ENCODE results near the gene SOWAHC.

The SOWAHC gene

DNA sequence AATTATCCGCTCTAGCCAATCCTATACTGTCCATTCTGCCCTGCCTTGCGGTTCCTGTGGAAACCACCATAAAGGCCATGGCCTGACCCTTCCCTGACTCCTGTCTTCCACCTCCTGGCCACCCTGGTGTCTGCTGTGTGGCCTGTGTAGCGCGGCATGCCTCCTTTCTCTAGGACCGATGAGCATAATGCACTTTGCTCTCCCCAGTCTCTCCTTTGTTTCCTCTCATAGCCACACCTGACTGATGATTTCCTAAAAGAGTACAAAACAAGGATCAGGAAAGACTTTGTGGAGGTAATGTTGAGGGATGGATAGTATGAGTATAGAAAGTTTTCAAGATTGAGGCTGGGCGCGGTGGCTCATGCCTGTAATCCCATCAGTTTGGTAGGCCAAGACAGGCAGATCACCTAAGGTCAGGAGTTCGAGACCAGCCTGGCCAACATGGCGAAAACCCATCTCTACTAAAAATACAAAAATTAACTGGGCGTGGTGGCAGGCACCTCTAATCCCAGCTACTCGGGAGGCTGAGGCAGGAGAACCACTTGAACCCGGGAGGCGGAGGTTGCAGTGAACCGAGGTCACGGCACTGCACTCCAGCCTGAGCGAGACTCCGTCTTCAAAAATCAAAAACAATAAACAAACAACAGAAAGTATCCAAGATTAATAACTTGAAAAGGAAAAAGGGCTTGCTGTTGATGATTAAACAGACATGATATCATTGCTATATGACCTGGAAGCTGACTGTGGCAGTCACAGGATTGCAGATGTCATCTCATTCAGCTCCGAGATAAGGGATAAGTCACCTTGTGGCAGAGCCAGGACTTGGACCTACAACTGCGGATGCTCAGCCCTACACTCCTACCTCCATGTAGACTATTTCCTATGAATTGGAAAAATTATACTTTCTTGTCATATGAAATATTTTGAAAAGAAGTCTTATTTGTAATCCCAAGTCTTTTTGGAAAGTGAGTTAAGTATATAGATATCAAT, 16.6 kb downstream of the SOWAHC start:
- Histone ChIP-seq H3K9me2 (replicated peaks; ENCODE audit: insufficient read depth, low read length) (no peaks in the 10 kb centered on the region), H3K36me3 (ENCODE audit: low read length) (no peaks in the 10 kb centered on the region), H3K4me2 (ENCODE audit: low read depth, low read length, poor library complexity, severe bottlenecking) (no peak overlapping the region), H3K27ac (ENCODE audit: low read depth, low read length) (no peak overlapping the region), H3K79me2 (ENCODE audit: insufficient read depth, low read length) (no peaks in the 10 kb centered on the region), H2AFZ (ENCODE audit: low read depth, low read length, severe bottlenecking) (no peak overlapping the region), H3K9me3 (ENCODE audit: insufficient read depth, low read length) (no peaks in the 10 kb centered on the region), H3K27me3 (ENCODE audit: low read length) (no peaks in the 10 kb centered on the region), H3F3A (ENCODE audit: insufficient read depth) (no peaks in the 10 kb centered on the region), H4K20me1 (ENCODE audit: low read depth, low read length) (no peaks in the 10 kb centered on the region), H3K4me3 (ENCODE audit: insufficient read depth, low read length, poor library complexity, severe bottlenecking) (no peak overlapping the region), H3K9ac (ENCODE audit: low read length) (no peak overlapping the region)
- TF ChIP-seq, protein P1, sequence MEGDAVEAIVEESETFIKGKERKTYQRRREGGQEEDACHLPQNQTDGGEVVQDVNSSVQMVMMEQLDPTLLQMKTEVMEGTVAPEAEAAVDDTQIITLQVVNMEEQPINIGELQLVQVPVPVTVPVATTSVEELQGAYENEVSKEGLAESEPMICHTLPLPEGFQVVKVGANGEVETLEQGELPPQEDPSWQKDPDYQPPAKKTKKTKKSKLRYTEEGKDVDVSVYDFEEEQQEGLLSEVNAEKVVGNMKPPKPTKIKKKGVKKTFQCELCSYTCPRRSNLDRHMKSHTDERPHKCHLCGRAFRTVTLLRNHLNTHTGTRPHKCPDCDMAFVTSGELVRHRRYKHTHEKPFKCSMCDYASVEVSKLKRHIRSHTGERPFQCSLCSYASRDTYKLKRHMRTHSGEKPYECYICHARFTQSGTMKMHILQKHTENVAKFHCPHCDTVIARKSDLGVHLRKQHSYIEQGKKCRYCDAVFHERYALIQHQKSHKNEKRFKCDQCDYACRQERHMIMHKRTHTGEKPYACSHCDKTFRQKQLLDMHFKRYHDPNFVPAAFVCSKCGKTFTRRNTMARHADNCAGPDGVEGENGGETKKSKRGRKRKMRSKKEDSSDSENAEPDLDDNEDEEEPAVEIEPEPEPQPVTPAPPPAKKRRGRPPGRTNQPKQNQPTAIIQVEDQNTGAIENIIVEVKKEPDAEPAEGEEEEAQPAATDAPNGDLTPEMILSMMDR (IDR thresholded peaks at IDR 0.05; ENCODE audit: insufficient read depth, low read length, poor library complexity, severe bottlenecking), result no peak
- no peak for TF ChIP-seq EZH2phosphoT487 (conservative IDR thresholded peaks at IDR 0.05; ENCODE audit: low read length)

DNA sequence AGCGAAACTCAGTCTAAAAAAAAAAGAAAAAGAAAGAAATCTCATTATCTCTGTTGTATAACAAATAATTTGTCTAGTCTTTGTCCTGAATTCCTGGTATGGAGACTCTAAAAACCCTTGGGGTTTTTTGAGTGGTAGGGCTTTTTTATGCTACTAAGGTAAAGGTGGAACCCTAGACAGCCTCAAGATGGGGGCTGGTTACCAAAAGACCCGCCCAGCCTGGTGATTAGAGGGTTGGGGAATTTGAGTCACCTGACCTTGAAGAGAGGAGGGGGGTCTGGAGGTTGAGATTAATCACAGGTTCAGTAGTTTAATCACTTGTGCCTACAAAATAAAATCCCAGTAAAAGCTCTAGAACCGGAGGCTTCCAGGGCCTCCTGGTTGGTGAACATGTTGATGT, 17.6 kb downstream of the SOWAHC start:
- Histone ChIP-seq H3K36me3 (ENCODE audit: low read length) (no peaks in the 10 kb centered on the region), H3K9me2 (replicated peaks; ENCODE audit: insufficient read depth, low read length) (no peaks in the 10 kb centered on the region), H2AFZ (ENCODE audit: low read depth, low read length, severe bottlenecking) (no peak overlapping the region), H3K9me3 (ENCODE audit: insufficient read depth, low read length) (no peaks in the 10 kb centered on the region), H3F3A (ENCODE audit: insufficient read depth) (no peaks in the 10 kb centered on the region), H3K27ac (ENCODE audit: low read depth, low read length) (no peak overlapping the region), H4K20me1 (ENCODE audit: low read depth, low read length) (no peaks in the 10 kb centered on the region), H3K79me2 (ENCODE audit: insufficient read depth, low read length) (no peaks in the 10 kb centered on the region), H3K27me3 (ENCODE audit: low read length) (no peaks in the 10 kb centered on the region), H3K4me3 (ENCODE audit: insufficient read depth, low read length, poor library complexity, severe bottlenecking) (no peak overlapping the region), H3K4me2 (ENCODE audit: low read depth, low read length, poor library complexity, severe bottlenecking) (no peak overlapping the region), H3K9ac (ENCODE audit: low read length) (no peak overlapping the region)
- TF ChIP-seq EZH2phosphoT487 (conservative IDR thresholded peaks at IDR 0.05; ENCODE audit: low read length), result no peak
- TF ChIP-seq, protein P1 (IDR thresholded peaks at IDR 0.05; ENCODE audit: insufficient read depth, low read length, poor library complexity, severe bottlenecking), result no peak

DNA sequence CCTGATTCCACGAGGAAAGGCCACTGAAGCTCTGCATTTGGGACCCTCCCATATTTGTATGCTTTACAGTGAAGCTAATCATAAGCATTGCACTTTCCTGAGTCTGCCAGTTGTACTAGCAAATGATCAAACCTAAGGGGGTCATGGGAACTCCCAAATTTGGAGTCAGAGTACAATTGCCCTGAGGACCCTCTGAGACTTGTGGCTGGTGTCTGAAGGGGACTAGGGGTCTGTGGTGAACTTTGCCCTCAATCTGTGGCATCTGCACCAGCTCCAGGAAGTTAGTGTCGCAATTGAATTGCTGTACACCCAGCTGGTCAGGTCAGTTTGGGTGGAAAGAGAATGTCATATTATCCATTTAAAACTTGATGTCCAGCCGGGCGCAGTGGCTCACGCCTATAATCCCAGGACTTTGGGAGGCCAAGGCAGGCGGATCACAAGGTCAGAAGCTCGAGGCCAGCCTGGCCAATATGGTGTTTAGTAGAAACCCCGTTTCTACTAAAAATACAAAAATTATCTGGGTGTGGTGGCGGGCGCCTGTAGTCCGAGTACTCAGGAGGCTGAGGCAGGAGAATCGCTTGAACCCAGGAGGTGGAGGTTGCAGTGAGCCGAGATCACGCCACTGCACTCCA, 18.1 kb downstream of the SOWAHC start:
- H3K9me2 ChIP-seq (replicated peaks; ENCODE audit: insufficient read depth, low read length), result no peaks in the 10 kb centered on the region
- H2AFZ ChIP-seq (ENCODE audit: low read depth, low read length, severe bottlenecking), result no peak overlapping the region
- H3K27ac ChIP-seq (ENCODE audit: low read depth, low read length), result no peak overlapping the region
- no peaks in the 10 kb centered on the region for H3K9me3 ChIP-seq (ENCODE audit: insufficient read depth, low read length)
- H4K20me1 ChIP-seq (ENCODE audit: low read depth, low read length), result no peaks in the 10 kb centered on the region
- H3K4me3 ChIP-seq (ENCODE audit: insufficient read depth, low read length, poor library complexity, severe bottlenecking), result no peak overlapping the region
- no peak overlapping the region for H3K4me2 ChIP-seq (ENCODE audit: low read depth, low read length, poor library complexity, severe bottlenecking)
- no peaks in the 10 kb centered on the region for H3F3A ChIP-seq (ENCODE audit: insufficient read depth)
- TF ChIP-seq EZH2phosphoT487 (conservative IDR thresholded peaks at IDR 0.05; ENCODE audit: low read length), result no peak
- TF ChIP-seq, protein P1 (IDR thresholded peaks at IDR 0.05; ENCODE audit: insufficient read depth, low read length, poor library complexity, severe bottlenecking), result no peak
- H3K36me3 ChIP-seq (ENCODE audit: low read length), result no peaks in the 10 kb centered on the region
- H3K79me2 ChIP-seq (ENCODE audit: insufficient read depth, low read length), result no peaks in the 10 kb centered on the region
- H3K27me3 ChIP-seq (ENCODE audit: low read length), result no peaks in the 10 kb centered on the region
- no peak overlapping the region for H3K9ac ChIP-seq (ENCODE audit: low read length)

Measured in SU-DHL-6 (cell line).